ENCODE data around the gene CACNA2D1. TPM values are rescaled to one million over a fixed set of nuclear protein-coding genes. Genes with fewer than 3 reads are reported as not detected.

Gene CACNA2D1
- total RNA-seq, 1 experiment from 2014 or later, result 36.2 TPM

DNA sequence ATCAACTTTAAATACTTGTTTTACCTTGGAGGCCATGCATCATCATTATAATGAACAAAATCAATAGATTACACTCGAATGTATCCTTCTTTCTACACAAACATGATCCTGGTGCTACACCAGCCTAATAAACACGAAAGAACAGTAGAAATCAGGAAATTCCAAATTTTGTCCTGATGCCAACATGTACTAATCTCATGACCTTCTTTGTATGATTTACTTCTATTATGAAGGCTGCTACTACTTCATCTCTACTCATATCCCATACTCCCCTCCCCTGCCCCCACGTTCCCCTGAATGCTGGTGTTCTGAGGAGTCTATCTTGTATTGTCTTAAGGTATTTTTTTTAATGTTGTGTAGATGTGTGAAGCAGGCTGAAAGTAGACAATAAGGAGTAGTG is 315.0 kb downstream of the CACNA2D1 start:
- Mint-ChIP-seq H3K36me3 (ENCODE audit: insufficient read depth in 1 of 3, low read depth in 3 of 3) (peaks cover 17 to 22% (median 17%) of the 10 kb centered on the region in 3 experiments), H3K27ac (no peak overlapping the region; a peak in 1 of 7 replicates), H3K4me3 (no peak overlapping the region), H3K4me1 (peaks cover 0 to under 1% of the 10 kb centered on the region in 2 experiments; a peak in 3 of 4 replicates), H3K27me3 (ENCODE audit: low read depth) (no peaks in the 10 kb centered on the region), H3K9me3 (peaks cover 12 to 17% of the 10 kb centered on the region in 2 experiments; a peak in 4 of 5 replicates)
- Histone ChIP-seq H3K18ac (ENCODE audit: insufficient read length, low read depth, low read length) (no peak overlapping the region), H3K27ac (ENCODE audit: insufficient read length, low read depth, low read length) (no peak overlapping the region), H2AFZ (ENCODE audit: low read length) (no peak overlapping the region), H2BK120ac (ENCODE audit: low read depth, low read length, poor library complexity, severe bottlenecking) (no peak overlapping the region), H3K9me3 (ENCODE audit: control insufficient read depth, low read depth, low read length) (no peaks in the 10 kb centered on the region), H3K56ac (ENCODE audit: insufficient read length, low read depth, low read length) (no peak overlapping the region), H3K79me1 (ENCODE audit: insufficient read depth, low read depth, low read length, poor library complexity, severe bottlenecking) (no peaks in the 10 kb centered on the region), H3K4me2 (ENCODE audit: insufficient read depth, insufficient read length, low read length) (no peak overlapping the region), H4K5ac (ENCODE audit: insufficient read length, low read depth, low read length) (no peak overlapping the region), H3K23me2 (ENCODE audit: insufficient read length, low read depth, low read length, poor library complexity, severe bottlenecking) (no peaks in the 10 kb centered on the region), H3T11ph (ENCODE audit: low read length) (no peak overlapping the region), H2BK5ac (ENCODE audit: insufficient read length, low read length) (no peak overlapping the region), H4K91ac (ENCODE audit: insufficient read length, low read depth, low read length) (no peak overlapping the region), H3K79me2 (ENCODE audit: insufficient read depth, low read length) (no peaks in the 10 kb centered on the region), H3K4me1 (ENCODE audit: insufficient read depth, low read length) (no peaks in the 10 kb centered on the region), H3K4ac (ENCODE audit: low read depth, low read length) (no peak overlapping the region), H3K9ac (ENCODE audit: extremely low read depth, insufficient read length, low read length) (no peak overlapping the region), H4K20me1 (ENCODE audit: control insufficient read depth, insufficient read depth, insufficient read length) (no peaks in the 10 kb centered on the region), H2AK5ac (ENCODE audit: insufficient read length, low read length) (no peak overlapping the region), H2BK12ac (ENCODE audit: insufficient read length, low read depth, low read length) (no peak overlapping the region), H3K27me3 (ENCODE audit: insufficient read depth, low read length) (no peaks in the 10 kb centered on the region), H2BK20ac (ENCODE audit: low read depth, low read length, poor library complexity, severe bottlenecking) (no peak overlapping the region), H2BK15ac (ENCODE audit: low read depth, low read length) (no peak overlapping the region), H4K8ac (replicated peaks; ENCODE audit: insufficient read length, low read depth, low read length) (no peak overlapping the region), H3K14ac (ENCODE audit: insufficient read depth, low read length) (no peak overlapping the region), H3K23ac (ENCODE audit: insufficient read length, low read depth, low read length) (no peak overlapping the region)
- no CpG with 5 or more reads among the region's 3 CpGs for WGBS (ENCODE audit: extremely low coverage, insufficient read length, low lambda C conversion rate)
- no peak for DNase-seq
- TF ChIP-seq, protein P1, sequence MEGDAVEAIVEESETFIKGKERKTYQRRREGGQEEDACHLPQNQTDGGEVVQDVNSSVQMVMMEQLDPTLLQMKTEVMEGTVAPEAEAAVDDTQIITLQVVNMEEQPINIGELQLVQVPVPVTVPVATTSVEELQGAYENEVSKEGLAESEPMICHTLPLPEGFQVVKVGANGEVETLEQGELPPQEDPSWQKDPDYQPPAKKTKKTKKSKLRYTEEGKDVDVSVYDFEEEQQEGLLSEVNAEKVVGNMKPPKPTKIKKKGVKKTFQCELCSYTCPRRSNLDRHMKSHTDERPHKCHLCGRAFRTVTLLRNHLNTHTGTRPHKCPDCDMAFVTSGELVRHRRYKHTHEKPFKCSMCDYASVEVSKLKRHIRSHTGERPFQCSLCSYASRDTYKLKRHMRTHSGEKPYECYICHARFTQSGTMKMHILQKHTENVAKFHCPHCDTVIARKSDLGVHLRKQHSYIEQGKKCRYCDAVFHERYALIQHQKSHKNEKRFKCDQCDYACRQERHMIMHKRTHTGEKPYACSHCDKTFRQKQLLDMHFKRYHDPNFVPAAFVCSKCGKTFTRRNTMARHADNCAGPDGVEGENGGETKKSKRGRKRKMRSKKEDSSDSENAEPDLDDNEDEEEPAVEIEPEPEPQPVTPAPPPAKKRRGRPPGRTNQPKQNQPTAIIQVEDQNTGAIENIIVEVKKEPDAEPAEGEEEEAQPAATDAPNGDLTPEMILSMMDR (conservative IDR thresholded peaks at IDR 0.05), result no peak
